ENCODE results near the gene MMP24.

MMP24 gene

GRCh38 chr20:35238735-35239134 lies 12.2 kb downstream of the MMP24 start:
- DNase-seq (ENCODE audit: low read depth), result no peak
- no peak overlapping the region for H3K4me3 ChIP-seq (ENCODE audit: low read length)
- TF ChIP-seq CTCF (conservative IDR thresholded peaks at IDR 0.05; ENCODE audit: low read depth, low read length), result no peak

- no peak for TF ChIP-seq CTCF (conservative IDR thresholded peaks at IDR 0.05; ENCODE audit: low read depth, low read length)
- H3K4me3 ChIP-seq (ENCODE audit: low read length), result no peak overlapping the region
- no peak for DNase-seq (ENCODE audit: low read depth)
These were observed 13.8 kb downstream of the MMP24 start for GRCh38 chr20:35240083-35240810.

- H3K4me3 ChIP-seq (ENCODE audit: low read length), result no peak overlapping the region
- no peak for TF ChIP-seq CTCF (conservative IDR thresholded peaks at IDR 0.05; ENCODE audit: low read depth, low read length)
These were observed 14.4 kb downstream of the MMP24 start for GRCh38 chr20:35240811-35241293.

GRCh38 chr20:35243317-35243716 lies 16.8 kb downstream of the MMP24 start:
- H3K4me3 ChIP-seq (ENCODE audit: low read length), result no peak overlapping the region
- no peak for TF ChIP-seq CTCF (conservative IDR thresholded peaks at IDR 0.05; ENCODE audit: low read depth, low read length)
- DNase-seq (ENCODE audit: low read depth), result no peak

More at GRCh38 chr20:35240811-35241293, 14.4 kb downstream of the MMP24 start:
- no peak for DNase-seq (ENCODE audit: low read depth)

- no peak for DNase-seq (ENCODE audit: low read depth)
- no peak for TF ChIP-seq CTCF (conservative IDR thresholded peaks at IDR 0.05; ENCODE audit: low read depth, low read length)
- no peak overlapping the region for H3K4me3 ChIP-seq (ENCODE audit: low read length)
These were observed 17.5 kb downstream of the MMP24 start for GRCh38 chr20:35243986-35244385.

GRCh38 chr20:35246723-35247122 lies 20.2 kb downstream of the MMP24 start:
- TF ChIP-seq CTCF (conservative IDR thresholded peaks at IDR 0.05; ENCODE audit: low read depth, low read length), result no peak
- DNase-seq (ENCODE audit: low read depth), result no peak
- no peak overlapping the region for H3K4me3 ChIP-seq (ENCODE audit: low read length)

All from retinal pigment epithelial cell (primary cell).